Measurements from ENCODE around the gene KLHL14. TPM values are rescaled to one million over a fixed set of nuclear protein-coding genes. Genes with fewer than 3 reads are reported as not detected.

Gene KLHL14
- total RNA-seq, 1 donor from 2014 or later = 46.5 TPM

- H3K4me3 Mint-ChIP-seq = no peak overlapping the region
- intact Hi-C loops (cut with micrococcal nuclease) = loop anchor here (1.0 to 10.0 kb wide), 2 partner anchors 13 to 488 kb away; no protein-coding TSS in a partner anchor
- POLR2A ChIA-PET = interaction anchor here (1.1 kb wide), 1 partner anchor 53 kb away, joined by 5 read pairs; no protein-coding TSS in a partner anchor
These were observed 55.7 kb downstream of the KLHL14 start for GRCh38 chr18:32717126-32717525.

GRCh38 chr18:32714571-32715148 is 58.2 kb downstream of the KLHL14 start:
- CTCF ChIA-PET = interaction anchor here (0.5 to 4.7 kb wide), 28 partner anchors 8 to 670 kb away, joined by 3 to 57 read pairs (median 4); partner anchors contain the start of gene KLHL14
- H3K4me1 Mint-ChIP-seq = peaks cover 22% of the 10 kb centered on the region
- POLR2A ChIA-PET = interaction anchor here (0.6 to 2.0 kb wide), 5 partner anchors 51 to 216 kb away, joined by 3 to 11 read pairs (median 5); partner anchors contain the start of gene KLHL14
- no peak overlapping the region for H3K27ac Mint-ChIP-seq
- peak; percentile 98 for ATAC-seq (ENCODE audit: low read depth)
- no peak overlapping the region for H3K4me3 Mint-ChIP-seq
- H3K27me3 Mint-ChIP-seq = no peaks in the 10 kb centered on the region
- intact Hi-C loops (cut with micrococcal nuclease) = loop anchor here (1.0 to 10.0 kb wide), 7 partner anchors 46 to 490 kb away; partner anchors contain the start of gene KLHL14
- no peak for DNase-seq
- peaks cover 8% of the 10 kb centered on the region for H3K36me3 Mint-ChIP-seq (ENCODE audit: low read depth)
- TF ChIP-seq CTCF (IDR thresholded peaks at IDR 0.05) = peak; percentile 44
- H3K9me3 Mint-ChIP-seq = no peaks in the 10 kb centered on the region

More at GRCh38 chr18:32717126-32717525, 55.7 kb downstream of the KLHL14 start:
- DNase-seq = no peak
- TF ChIP-seq CTCF (IDR thresholded peaks at IDR 0.05) = no peak
- CTCF ChIA-PET = interaction anchor here (3.3 to 4.7 kb wide), 4 partner anchors 53 to 214 kb away, joined by 19 to 57 read pairs (median 38); no protein-coding TSS in a partner anchor
- ATAC-seq (ENCODE audit: low read depth) = no peak
- Mint-ChIP-seq H3K4me1 (peaks cover 31% of the 10 kb centered on the region), H3K9me3 (peaks cover 5% of the 10 kb centered on the region), H3K27ac (peak overlapping the region; percentile 13), H3K27me3 (no peaks in the 10 kb centered on the region), H3K36me3 (ENCODE audit: low read depth) (peaks cover 29% of the 10 kb centered on the region)

- no peak for DNase-seq
- Mint-ChIP-seq H3K9me3 (no peaks in the 10 kb centered on the region), H3K27ac (no peak overlapping the region), H3K4me3 (no peak overlapping the region), H3K36me3 (ENCODE audit: low read depth) (peaks cover 8% of the 10 kb centered on the region), H3K4me1 (peaks cover 19% of the 10 kb centered on the region), H3K27me3 (no peaks in the 10 kb centered on the region)
- POLR2A ChIA-PET = interaction anchor here (0.6 kb wide), 1 partner anchor 201 kb away, joined by 10 read pairs; no protein-coding TSS in a partner anchor
- intact Hi-C loops (cut with micrococcal nuclease) = loop anchor here (5.0 to 10.0 kb wide), 2 partner anchors 104 to 492 kb away; no protein-coding TSS in a partner anchor
- CTCF ChIA-PET = interaction anchor here (1.2 to 4.7 kb wide), 2 partner anchors 61 to 205 kb away, joined by 6 to 49 read pairs; no protein-coding TSS in a partner anchor
- no peak for ATAC-seq (ENCODE audit: low read depth)
- no peak for TF ChIP-seq CTCF (IDR thresholded peaks at IDR 0.05)
These were observed 60.0 kb downstream of the KLHL14 start for GRCh38 chr18:32712860-32713259.

GRCh38 chr18:32711862-32712261 is 61.0 kb downstream of the KLHL14 start:
- Mint-ChIP-seq H3K4me3 (no peak overlapping the region), H3K27ac (no peak overlapping the region), H3K4me1 (peaks cover 10% of the 10 kb centered on the region), H3K9me3 (no peaks in the 10 kb centered on the region), H3K27me3 (no peaks in the 10 kb centered on the region), H3K36me3 (ENCODE audit: low read depth) (peaks cover 14% of the 10 kb centered on the region)
- intact Hi-C loops (cut with micrococcal nuclease) = loop anchor here (5.0 to 10.0 kb wide), 2 partner anchors 105 to 493 kb away; no protein-coding TSS in a partner anchor
- ATAC-seq (ENCODE audit: low read depth) (no peak), DNase-seq (no peak)
- POLR2A ChIA-PET = no interaction called here
- TF ChIP-seq CTCF (IDR thresholded peaks at IDR 0.05) = no peak
- CTCF ChIA-PET = interaction anchor here (1.1 kb wide), 2 partner anchors 31 to 212 kb away, joined by 3 read pairs; no protein-coding TSS in a partner anchor

GRCh38 chr18:32707586-32707985 is 65.2 kb downstream of the KLHL14 start:
- ATAC-seq (ENCODE audit: low read depth) = no peak
- H3K4me3 Mint-ChIP-seq = no peak overlapping the region

More at GRCh38 chr18:32707586-32707985, 65.2 kb downstream of the KLHL14 start:
- Mint-ChIP-seq H3K9me3 (no peaks in the 10 kb centered on the region), H3K27me3 (no peaks in the 10 kb centered on the region), H3K36me3 (ENCODE audit: low read depth) (peaks cover 27% of the 10 kb centered on the region), H3K4me1 (peaks cover 11% of the 10 kb centered on the region), H3K27ac (no peak overlapping the region)
- no peak for TF ChIP-seq CTCF (IDR thresholded peaks at IDR 0.05)
- CTCF ChIA-PET = interaction anchor here (1.1 kb wide), 2 partner anchors 8 to 213 kb away, joined by 3 read pairs; no protein-coding TSS in a partner anchor
- DNase-seq = no peak
- POLR2A ChIA-PET = no interaction called here
- intact Hi-C loops (cut with micrococcal nuclease) = no loop called here
